Right lobe of liver (tissue), 6 donors: ENCODE results near the gene ROPN1L. TPM values are rescaled to one million over a fixed set of nuclear protein-coding genes. Genes with fewer than 3 reads are reported as not detected.

ENCODE experiments used
- ATAC-seq, 4 donors: fragments of 200-7000 bp; cut with Tn5 transposase; one replicate each; pipeline ENCODE4 v1.9.1; 2020; ENCODE audit warnings: mild to moderate bottlenecking in 4 of 4, moderate library complexity in 4 of 4
- DNase-seq, 3 donors: peaks; one replicate each; pipeline ENCODE4 v3.0.0-alpha.2; 2020
- H3K27ac ChIP-seq, 3 donors: fragments of 200-600 bp; one replicate each; pipeline ENCODE4 v1.8.0; 2022
- H3K27me3 ChIP-seq, 2 donors: fragments of 200-600 bp; one replicate each; pipeline ENCODE4 v1.8.0; 2022
- H3K36me3 ChIP-seq, 4 donors: fragments of 200-600 bp; sonication (generic) in 1 of 4; one replicate each; pipeline versions ENCODE4 v1.5.1 to v1.8.0; 2017 to 2022; ENCODE audit warnings: control low read depth in 1 of 4
- H3K4me1 ChIP-seq, 4 donors: fragments of 200-600 bp; sonication (generic) in 1 of 4; one replicate each; pipeline versions ENCODE4 v1.5.1 to v1.8.0; 2017 to 2022; ENCODE audit warnings: control low read depth in 1 of 4
- H3K4me3 ChIP-seq, 3 donors: fragments of 200-600 bp; one replicate each; pipeline ENCODE4 v1.8.0; 2022
- H3K9me3 ChIP-seq, 4 donors: fragments of 200-600 bp; sonication (generic) in 1 of 4; one replicate each; pipeline versions ENCODE4 v1.5.1 to v1.8.0; 2017 to 2022; ENCODE audit warnings: control low read depth in 1 of 4
- POLR2A ChIP-seq: fragments of 450-650 bp; IDR thresholded peaks from one replicate; pipeline ENCODE4 v1.6.1; 2017; ENCODE audit warnings: antibody characterized with exemption, mild to moderate bottlenecking
- WGBS: methylation state at CpG from one replicate; pipeline ENCODE4 v1.1.6; 2018; ENCODE audit warnings: low coverage, low lambda C conversion rate; ENCODE audit not compliant: insufficient coverage; ENCODE audit errors: missing lambda C conversion rate; 5-methylcytosine and 5-hydroxymethylcytosine counted together
- intact Hi-C, 2 donors: fragments of 100-400 bp; cut with DNase I; formaldehyde crosslinking; loops; one replicate each; pipeline versions ENCODE4 v1.11.2 to v1.14.1; 2022
- total RNA-seq, 6 experiments: library from RNA; depleted of rRNA in 2 of 6; stranded (reverse); fragments of >200 nt in 2 of 6; fragmentation: NEBNext Ultra II Directional in 3 of 6; extraction: Animal tissue kit (Norgen Biotek cat#: 25700) in 3 of 6; gene quantifications; one replicate each; pipeline versions ENCODE4 v1.1.0 to v1.2.4, GENCODE V29; 2016 to 2023
- TF ChIP-seq, protein P1 (sequence below), 4 donors: fragments of 200-600 bp in 3 of 4; fragments of 450-650 bp in 1 of 4; IDR thresholded peaks; one replicate each; pipeline versions ENCODE4 v1.5.1 to v1.8.0; 2016 to 2022; ENCODE audit warnings: antibody characterized with exemption in 4 of 4, mild to moderate bottlenecking in 2 of 4
- donor health status: DM: no; HTN: yes; CAD: no.
- donor health status: DM: no; HTN: no; CAD: no.
- donor health status: DM: no; HTN: no; CAD: no.
- donor health status: DM: no; HTN: yes; CAD: no.
- donor health status: DM: no; HTN: yes; CAD: no.

ROPN1L gene
- total RNA-seq, 6 experiments from 2014 or later = 0.24 to 0.83 (median 0.40) TPM; not detected in 2

DNA sequence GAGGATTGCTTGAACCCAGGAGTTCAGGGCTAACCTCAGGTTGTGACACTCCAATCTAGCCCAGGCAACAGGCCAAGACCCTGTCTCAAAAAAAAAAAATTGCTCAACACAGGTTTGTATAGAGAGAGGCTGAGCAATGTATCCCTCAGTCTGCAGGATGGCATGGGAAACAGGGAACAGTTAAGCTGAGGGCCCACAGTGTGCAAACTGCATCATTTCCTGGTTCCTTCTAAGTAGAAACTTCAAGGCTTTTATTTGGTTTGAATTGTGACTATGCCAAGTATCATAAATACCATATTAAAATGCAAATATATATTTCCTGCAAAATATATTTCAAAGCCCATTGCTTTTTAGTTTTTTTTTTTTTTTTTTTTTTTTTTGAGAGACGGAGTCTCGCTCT is 13.7 kb upstream of the ROPN1L start:
- DNase-seq (no peak), ATAC-seq (no peak)
- no peak overlapping the region for H3K4me3 ChIP-seq
- no CpG with 5 or more reads among the region's 2 CpGs for WGBS
- H3K27me3 ChIP-seq = no peaks in the 10 kb centered on the region
- no peak for TF ChIP-seq POLR2A
- TF ChIP-seq, protein P1, sequence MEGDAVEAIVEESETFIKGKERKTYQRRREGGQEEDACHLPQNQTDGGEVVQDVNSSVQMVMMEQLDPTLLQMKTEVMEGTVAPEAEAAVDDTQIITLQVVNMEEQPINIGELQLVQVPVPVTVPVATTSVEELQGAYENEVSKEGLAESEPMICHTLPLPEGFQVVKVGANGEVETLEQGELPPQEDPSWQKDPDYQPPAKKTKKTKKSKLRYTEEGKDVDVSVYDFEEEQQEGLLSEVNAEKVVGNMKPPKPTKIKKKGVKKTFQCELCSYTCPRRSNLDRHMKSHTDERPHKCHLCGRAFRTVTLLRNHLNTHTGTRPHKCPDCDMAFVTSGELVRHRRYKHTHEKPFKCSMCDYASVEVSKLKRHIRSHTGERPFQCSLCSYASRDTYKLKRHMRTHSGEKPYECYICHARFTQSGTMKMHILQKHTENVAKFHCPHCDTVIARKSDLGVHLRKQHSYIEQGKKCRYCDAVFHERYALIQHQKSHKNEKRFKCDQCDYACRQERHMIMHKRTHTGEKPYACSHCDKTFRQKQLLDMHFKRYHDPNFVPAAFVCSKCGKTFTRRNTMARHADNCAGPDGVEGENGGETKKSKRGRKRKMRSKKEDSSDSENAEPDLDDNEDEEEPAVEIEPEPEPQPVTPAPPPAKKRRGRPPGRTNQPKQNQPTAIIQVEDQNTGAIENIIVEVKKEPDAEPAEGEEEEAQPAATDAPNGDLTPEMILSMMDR (IDR thresholded peaks at IDR 0.05) = no peak
- H3K4me1 ChIP-seq = no peaks in the 10 kb centered on the region
- H3K27ac ChIP-seq = no peak overlapping the region
- intact Hi-C loops = no loop called here
- H3K9me3 ChIP-seq = no peaks in the 10 kb centered on the region
- peaks cover 0 to 66% (median 30%) of the 10 kb centered on the region in 4 donors for H3K36me3 ChIP-seq

DNA sequence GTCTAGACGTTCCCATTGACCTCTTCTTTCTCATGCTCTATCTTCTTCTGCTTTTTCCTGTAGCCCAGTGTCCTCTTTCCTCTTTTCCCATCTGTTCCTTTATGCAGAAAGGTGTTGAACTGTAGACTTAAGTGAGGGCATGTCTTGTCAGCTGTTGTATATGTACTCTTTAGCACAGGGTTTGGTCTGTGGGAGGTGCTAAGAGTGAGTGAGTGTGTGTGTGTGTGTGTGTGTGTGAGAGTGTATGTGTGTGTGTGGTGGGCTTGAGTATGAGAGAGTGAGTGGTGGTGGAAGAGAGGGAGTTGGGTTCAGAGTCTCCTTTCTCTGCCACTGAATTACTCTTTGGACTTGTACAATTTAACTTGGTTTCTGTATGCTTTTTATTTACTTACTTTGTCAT is 10.3 kb upstream of the ROPN1L start:
- DNase-seq = no peak
- intact Hi-C loops = no loop called here
- Histone ChIP-seq H3K36me3 (peaks cover 0 to 69% (median 39%) of the 10 kb centered on the region in 4 donors), H3K4me1 (no peaks in the 10 kb centered on the region), H3K27me3 (no peaks in the 10 kb centered on the region), H3K9me3 (no peaks in the 10 kb centered on the region), H3K27ac (no peak overlapping the region), H3K4me3 (no peak overlapping the region)
- 32% methylated on average over 1 of the region's 1 CpG for WGBS
- no peak for ATAC-seq
- TF ChIP-seq POLR2A = no peak
- TF ChIP-seq, protein P1 (IDR thresholded peaks at IDR 0.05) = no peak

DNA sequence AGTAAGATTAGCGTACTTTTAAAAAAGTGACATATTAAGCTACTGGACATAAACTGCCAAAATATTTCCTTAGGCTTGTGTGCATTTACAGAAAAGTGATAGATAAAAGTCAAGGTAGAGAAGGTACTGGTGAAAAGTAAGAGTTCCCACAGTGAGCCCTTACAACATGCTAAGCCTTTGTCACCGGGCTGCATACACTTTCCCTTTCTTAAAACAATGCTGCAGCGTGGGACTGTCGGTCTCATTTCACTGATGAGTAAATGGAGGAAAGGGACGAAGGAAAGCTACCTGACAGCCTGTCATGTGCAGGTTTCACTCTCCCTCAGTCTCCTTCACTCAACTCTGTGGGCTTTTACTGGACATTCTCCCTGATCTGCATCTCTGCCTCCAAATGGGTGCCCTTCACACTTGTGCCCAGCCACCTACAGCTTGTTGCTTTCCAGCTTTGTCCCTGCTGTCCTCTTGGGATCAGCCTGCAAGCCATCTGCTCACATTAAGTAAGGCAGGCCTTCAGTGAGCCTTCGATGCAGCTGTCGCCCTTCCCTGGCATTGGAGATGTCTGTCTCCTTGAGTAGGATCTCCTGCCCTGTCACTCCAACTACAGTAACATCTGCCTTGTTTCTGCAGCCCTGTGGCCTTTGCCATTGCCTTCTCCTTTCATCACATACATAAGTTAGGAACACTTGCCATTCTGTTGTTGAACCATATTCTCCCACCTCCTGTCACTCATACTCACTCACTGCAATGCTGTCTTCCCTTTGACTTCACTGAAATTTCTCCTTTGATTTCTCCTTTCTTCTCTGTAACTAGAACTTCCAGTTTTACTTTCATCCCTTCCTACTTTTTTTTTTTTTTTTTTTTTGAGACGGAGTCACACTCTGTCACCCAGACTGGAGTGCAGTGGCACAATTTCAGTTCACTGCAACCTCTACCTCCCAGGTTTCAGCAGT is 9.3 kb upstream of the ROPN1L start:
- intact Hi-C loops = no loop called here
- no peaks in the 10 kb centered on the region for H3K27me3 ChIP-seq
- peaks cover 0 to 60% (median 32%) of the 10 kb centered on the region in 4 donors for H3K36me3 ChIP-seq
- no peak for TF ChIP-seq POLR2A
- TF ChIP-seq, protein P1 (IDR thresholded peaks at IDR 0.05) = no peak
- H3K4me1 ChIP-seq = no peaks in the 10 kb centered on the region
- no peaks in the 10 kb centered on the region for H3K9me3 ChIP-seq
- DNase-seq (no peak), ATAC-seq (peak in 1 of 4 donors; percentile 23)
- H3K4me3 ChIP-seq = no peak overlapping the region
- no peak overlapping the region for H3K27ac ChIP-seq
- 83% methylated on average over 2 of the region's 8 CpGs for WGBS

DNA sequence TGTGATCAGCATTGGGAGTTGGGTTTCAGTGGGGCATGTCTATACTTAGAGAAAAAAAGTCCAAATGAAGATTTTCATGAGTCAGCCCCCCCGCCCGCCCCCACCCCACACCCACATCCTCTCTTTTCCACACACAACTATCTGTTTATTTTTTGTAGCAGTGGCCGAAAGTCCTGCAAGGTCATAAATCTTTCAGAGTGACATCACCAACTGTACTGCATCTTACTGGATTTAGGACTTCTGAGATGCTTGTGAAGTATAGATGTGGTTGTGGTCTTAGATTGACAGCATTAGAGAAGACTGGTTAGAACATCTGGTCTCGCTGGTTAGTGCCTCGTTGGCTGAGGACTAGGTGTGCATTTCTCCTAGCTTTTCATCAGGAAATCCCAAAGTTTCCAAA is 7.3 kb upstream of the ROPN1L start:
- Histone ChIP-seq H3K4me1 (no peaks in the 10 kb centered on the region), H3K27ac (no peak overlapping the region), H3K4me3 (no peak overlapping the region), H3K36me3 (peaks cover 0 to 50% (median 29%) of the 10 kb centered on the region in 4 donors), H3K27me3 (no peaks in the 10 kb centered on the region), H3K9me3 (no peaks in the 10 kb centered on the region)
- intact Hi-C loops = no loop called here
- DNase-seq (no peak), ATAC-seq (no peak)
- TF ChIP-seq POLR2A = no peak
- TF ChIP-seq, protein P1 (IDR thresholded peaks at IDR 0.05) = no peak
- 71% methylated on average over 4 of the region's 5 CpGs for WGBS
